ENCODE measurements around the gene RNF8. TPM values are rescaled to one million over a fixed set of nuclear protein-coding genes. Genes with fewer than 3 reads are reported as not detected.
"Not testable (repeated sequence)": the region's sequence is repeated elsewhere in the genome, so short reads cannot be mapped to it uniquely, and the experiment has no call there.

Gene RNF8
- total RNA-seq, 4 donors from 2014 or later = 8.9 to 19.0 (median 13.5) TPM

DNA sequence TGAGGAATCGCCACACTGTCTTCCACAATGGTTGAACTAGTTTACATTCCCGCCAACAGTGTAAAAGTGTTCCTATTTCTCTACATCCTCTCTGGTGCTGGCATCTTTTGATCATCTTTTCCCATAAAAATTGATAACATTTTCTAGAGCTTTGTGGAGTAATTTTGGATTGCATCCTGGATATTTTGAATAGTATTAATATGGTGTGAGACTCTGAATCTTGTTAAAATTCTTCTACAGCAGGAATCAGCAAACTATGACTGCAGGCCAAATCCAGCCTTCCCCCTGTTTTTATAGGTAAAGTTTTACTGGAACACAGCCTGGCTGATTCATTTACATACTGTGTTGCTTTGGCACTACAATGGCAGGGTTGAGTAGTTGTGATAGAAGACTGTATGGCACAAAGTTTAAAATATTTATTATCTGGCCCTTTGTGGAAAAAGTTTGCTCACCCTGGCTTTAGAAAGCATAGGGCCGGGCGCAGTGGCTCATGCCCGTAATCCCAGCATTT, 15.0 kb upstream of the RNF8 start:
- no peak overlapping the region for H3K4me3 ChIP-seq
- H3K9me3 ChIP-seq = no peaks in the 10 kb centered on the region
- no peaks in the 10 kb centered on the region for H3K4me1 ChIP-seq
- DNase-seq = no peak
- TF ChIP-seq, protein P1, sequence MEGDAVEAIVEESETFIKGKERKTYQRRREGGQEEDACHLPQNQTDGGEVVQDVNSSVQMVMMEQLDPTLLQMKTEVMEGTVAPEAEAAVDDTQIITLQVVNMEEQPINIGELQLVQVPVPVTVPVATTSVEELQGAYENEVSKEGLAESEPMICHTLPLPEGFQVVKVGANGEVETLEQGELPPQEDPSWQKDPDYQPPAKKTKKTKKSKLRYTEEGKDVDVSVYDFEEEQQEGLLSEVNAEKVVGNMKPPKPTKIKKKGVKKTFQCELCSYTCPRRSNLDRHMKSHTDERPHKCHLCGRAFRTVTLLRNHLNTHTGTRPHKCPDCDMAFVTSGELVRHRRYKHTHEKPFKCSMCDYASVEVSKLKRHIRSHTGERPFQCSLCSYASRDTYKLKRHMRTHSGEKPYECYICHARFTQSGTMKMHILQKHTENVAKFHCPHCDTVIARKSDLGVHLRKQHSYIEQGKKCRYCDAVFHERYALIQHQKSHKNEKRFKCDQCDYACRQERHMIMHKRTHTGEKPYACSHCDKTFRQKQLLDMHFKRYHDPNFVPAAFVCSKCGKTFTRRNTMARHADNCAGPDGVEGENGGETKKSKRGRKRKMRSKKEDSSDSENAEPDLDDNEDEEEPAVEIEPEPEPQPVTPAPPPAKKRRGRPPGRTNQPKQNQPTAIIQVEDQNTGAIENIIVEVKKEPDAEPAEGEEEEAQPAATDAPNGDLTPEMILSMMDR (IDR thresholded peaks at IDR 0.05) = no peak
- TF ChIP-seq POLR2A (IDR thresholded peaks at IDR 0.05) = no peak
- no peaks in the 10 kb centered on the region for H3K27me3 ChIP-seq
- no peaks in the 10 kb centered on the region for H3K36me3 ChIP-seq
- no peak overlapping the region for H3K27ac ChIP-seq

DNA sequence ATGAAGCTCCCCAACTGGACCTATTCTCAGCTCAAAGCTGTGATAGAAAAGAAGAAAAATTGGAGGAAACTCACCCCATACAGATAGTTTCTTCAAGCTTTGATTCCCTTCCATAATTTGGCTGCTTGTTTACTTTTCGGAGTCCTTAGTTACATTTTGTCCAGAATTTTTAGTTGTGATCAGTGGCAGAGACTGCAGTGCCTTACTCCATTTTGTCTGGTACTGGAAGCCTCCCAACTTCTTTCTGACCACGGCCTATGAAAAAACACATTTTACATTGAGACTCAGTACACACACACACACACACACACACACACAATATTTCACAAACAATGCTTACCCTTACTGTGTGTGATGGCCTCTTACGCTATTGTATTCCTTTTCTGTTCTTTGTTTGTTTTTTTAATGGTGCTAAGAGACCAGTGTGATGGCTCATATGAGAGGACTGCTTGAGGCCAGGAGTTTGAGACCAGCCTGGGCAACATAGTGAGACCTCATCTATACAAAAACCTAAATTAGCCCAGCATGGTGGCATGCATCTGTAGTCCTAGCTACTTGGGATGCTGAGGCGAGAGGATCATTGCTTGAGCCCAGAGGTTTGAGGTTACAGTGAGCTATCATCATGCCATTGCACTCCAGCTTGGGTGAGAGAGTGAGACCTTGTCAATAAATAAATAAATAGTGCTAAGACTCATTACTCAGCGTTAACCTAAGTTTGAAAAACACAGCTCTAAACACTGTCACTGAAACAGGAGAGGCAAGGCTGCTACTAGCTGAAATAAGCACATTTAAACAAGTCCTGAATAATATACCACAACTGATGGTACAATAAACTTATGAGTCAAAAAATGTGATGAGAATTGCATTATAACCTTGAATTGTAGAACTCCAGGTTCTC, 13.8 kb upstream of the RNF8 start:
- DNase-seq = no peak
- H3K9me3 ChIP-seq = no peaks in the 10 kb centered on the region
- no peak overlapping the region for H3K27ac ChIP-seq
- H3K4me3 ChIP-seq = no peak overlapping the region
- TF ChIP-seq, protein P1 (IDR thresholded peaks at IDR 0.05) = no peak
- TF ChIP-seq POLR2A (IDR thresholded peaks at IDR 0.05) = no peak
- no peaks in the 10 kb centered on the region for H3K27me3 ChIP-seq
- H3K4me1 ChIP-seq = no peaks in the 10 kb centered on the region
- no peaks in the 10 kb centered on the region for H3K36me3 ChIP-seq

DNA sequence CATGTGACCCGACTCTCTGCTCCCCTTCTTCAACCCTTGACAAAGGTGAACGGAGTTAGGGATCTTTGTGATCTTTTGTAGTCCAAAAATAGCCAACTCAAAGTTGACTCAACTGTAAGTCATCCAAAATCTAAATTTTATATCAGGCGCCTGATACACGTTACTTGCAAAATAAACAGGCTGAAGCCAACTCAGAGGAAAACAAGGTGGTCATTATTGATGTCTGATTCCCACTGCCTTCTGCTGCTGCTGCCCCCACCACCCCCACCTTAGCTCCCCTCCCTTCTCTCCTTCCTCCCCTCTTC, 13.2 kb upstream of the RNF8 start:
- Histone ChIP-seq H3K27ac (no peak overlapping the region), H3K4me1 (no peaks in the 10 kb centered on the region), H3K9me3 (no peaks in the 10 kb centered on the region), H3K27me3 (no peaks in the 10 kb centered on the region), H3K36me3 (no peaks in the 10 kb centered on the region), H3K4me3 (no peak overlapping the region)
- TF ChIP-seq POLR2A (IDR thresholded peaks at IDR 0.05) = no peak
- TF ChIP-seq, protein P1 (IDR thresholded peaks at IDR 0.05) = no peak
- no peak for DNase-seq

DNA sequence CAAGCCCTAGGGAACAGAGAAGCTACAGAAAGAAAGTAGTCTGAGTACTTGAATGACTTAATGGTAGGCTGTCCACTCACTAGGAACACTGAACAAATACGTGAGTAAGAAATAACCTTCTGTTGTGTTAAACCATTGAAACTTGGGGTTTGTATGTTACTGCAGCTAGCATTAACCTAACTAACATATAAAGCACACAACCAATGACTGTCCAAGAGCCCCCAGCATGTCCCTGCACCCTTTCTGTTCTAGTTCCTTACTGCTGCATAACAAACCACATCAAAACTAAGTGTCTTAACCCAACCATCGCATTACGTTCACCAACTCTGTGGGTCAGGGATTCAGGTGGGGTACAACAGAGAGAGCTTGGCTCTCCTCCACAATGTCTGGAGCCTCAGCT, 10.5 kb upstream of the RNF8 start:
- no peak for DNase-seq
- no peak overlapping the region for H3K4me3 ChIP-seq
- H3K4me1 ChIP-seq = no peaks in the 10 kb centered on the region
- H3K27me3 ChIP-seq = no peaks in the 10 kb centered on the region
- no peaks in the 10 kb centered on the region for H3K9me3 ChIP-seq
- H3K36me3 ChIP-seq = no peaks in the 10 kb centered on the region
- TF ChIP-seq, protein P1 (IDR thresholded peaks at IDR 0.05) = no peak
- no peak for TF ChIP-seq POLR2A (IDR thresholded peaks at IDR 0.05)
- no peak overlapping the region for H3K27ac ChIP-seq

DNA sequence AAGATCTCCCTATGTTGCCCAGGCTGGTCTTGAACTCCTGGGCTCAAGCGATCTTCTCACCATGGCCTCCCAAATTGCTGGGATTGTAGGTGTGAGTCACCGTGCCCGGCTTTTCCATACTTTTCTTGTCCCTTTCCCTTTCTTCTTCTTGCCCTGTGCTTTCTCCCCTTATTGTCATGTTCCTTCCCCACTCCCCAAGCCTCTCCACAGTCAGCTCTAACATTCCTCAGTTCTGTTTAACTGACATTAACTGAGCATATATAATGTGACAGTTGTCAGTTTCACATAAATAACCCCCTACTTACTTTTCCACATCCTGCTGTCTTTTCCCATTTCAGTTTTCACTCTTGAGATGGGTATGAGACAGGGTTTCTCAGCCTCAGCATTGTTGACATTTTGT, 9.5 kb upstream of the RNF8 start:
- Histone ChIP-seq H3K27ac (no peak overlapping the region), H3K4me3 (no peak overlapping the region), H3K4me1 (no peaks in the 10 kb centered on the region), H3K36me3 (no peaks in the 10 kb centered on the region), H3K9me3 (no peaks in the 10 kb centered on the region), H3K27me3 (no peaks in the 10 kb centered on the region)
- no peak for DNase-seq
- TF ChIP-seq POLR2A (IDR thresholded peaks at IDR 0.05) = no peak
- TF ChIP-seq, protein P1 (IDR thresholded peaks at IDR 0.05) = no peak

DNA sequence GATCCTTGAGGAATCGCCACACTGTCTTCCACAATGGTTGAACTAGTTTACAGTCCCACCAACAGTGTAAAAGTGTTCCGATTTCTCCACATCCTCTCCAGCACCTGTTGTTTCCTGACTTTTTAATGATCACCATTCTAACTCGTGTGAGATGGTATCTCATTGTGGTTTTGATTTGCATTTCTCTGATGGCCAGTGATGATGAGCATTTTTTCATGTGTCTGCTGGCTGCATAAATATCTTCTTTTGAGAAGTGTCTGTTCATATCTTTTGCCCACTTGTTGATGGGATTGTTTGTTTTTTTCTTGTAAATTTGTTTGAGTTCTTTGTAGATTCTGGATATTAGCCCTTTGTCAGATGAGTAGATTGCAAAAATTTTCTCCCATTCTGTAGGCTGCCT, 8.0 kb upstream of the RNF8 start:
- not testable (repeated sequence) for H3K27ac ChIP-seq, H3K4me3 ChIP-seq, H3K9me3 ChIP-seq, H3K27me3 ChIP-seq, H3K4me1 ChIP-seq, DNase-seq, H3K36me3 ChIP-seq
